ENCODE data around the gene FER. TPM values are rescaled to one million over a fixed set of nuclear protein-coding genes. Genes with fewer than 3 reads are reported as not detected.
"Not testable (repeated sequence)": the region's sequence is repeated elsewhere in the genome, so short reads cannot be mapped to it uniquely, and the experiment has no call there.

FER gene
- total RNA-seq, 1 experiment from 2014 or later, result 18.0 TPM

DNA sequence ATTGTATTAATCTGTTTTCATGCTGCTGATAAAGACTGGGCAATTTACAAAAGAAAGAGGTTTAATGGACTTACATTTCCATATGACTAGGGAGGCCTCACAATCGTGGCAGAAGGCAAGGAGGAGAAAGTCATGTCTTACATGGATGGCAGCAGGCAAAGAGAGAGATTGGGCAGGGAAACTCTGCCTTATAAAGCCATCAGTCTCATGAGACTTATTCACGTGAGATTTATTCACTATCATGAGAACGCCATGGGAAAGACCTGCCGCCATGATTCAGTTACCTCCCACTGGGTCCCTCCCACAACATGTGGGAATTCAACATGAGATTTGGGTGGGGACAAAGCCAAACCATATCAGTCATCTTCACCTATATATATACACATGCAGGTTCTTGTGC lies 103.4 kb downstream of the FER start:
- H3T11ph ChIP-seq (ENCODE audit: low read length); H2BK12ac ChIP-seq (ENCODE audit: insufficient read length, low read depth, low read length); H2BK15ac ChIP-seq (ENCODE audit: low read depth, low read length); H3K23ac ChIP-seq (ENCODE audit: insufficient read length, low read depth, low read length); H3K27ac Mint-ChIP-seq; H2BK120ac ChIP-seq (ENCODE audit: low read depth, low read length, poor library complexity, severe bottlenecking); H3K4me3 Mint-ChIP-seq; H3K27me3 ChIP-seq (ENCODE audit: insufficient read depth, low read length); H3K27ac ChIP-seq (ENCODE audit: insufficient read length, low read depth, low read length); H3K4me1 ChIP-seq (ENCODE audit: insufficient read depth, low read length); H3K18ac ChIP-seq (ENCODE audit: insufficient read length, low read depth, low read length); H3K4me1 Mint-ChIP-seq; H2AK5ac ChIP-seq (ENCODE audit: insufficient read length, low read length); DNase-seq; H3K9me3 ChIP-seq (ENCODE audit: control insufficient read depth, low read depth, low read length); H2BK20ac ChIP-seq (ENCODE audit: low read depth, low read length, poor library complexity, severe bottlenecking); H3K4ac ChIP-seq (ENCODE audit: low read depth, low read length); H2BK5ac ChIP-seq (ENCODE audit: insufficient read length, low read length); H4K91ac ChIP-seq (ENCODE audit: insufficient read length, low read depth, low read length); H4K5ac ChIP-seq (ENCODE audit: insufficient read length, low read depth, low read length); H3K27me3 Mint-ChIP-seq (ENCODE audit: low read depth); H2AFZ ChIP-seq (ENCODE audit: low read length); H3K23me2 ChIP-seq (ENCODE audit: insufficient read length, low read depth, low read length, poor library complexity, severe bottlenecking); H3K14ac ChIP-seq (ENCODE audit: insufficient read depth, low read length); H4K8ac ChIP-seq (replicated peaks; ENCODE audit: insufficient read length, low read depth, low read length); H3K79me1 ChIP-seq (ENCODE audit: insufficient read depth, low read depth, low read length, poor library complexity, severe bottlenecking); H4K20me1 ChIP-seq (ENCODE audit: control insufficient read depth, insufficient read depth, insufficient read length); H3K9ac ChIP-seq (ENCODE audit: extremely low read depth, insufficient read length, low read length); H3K4me2 ChIP-seq (ENCODE audit: insufficient read depth, insufficient read length, low read length); H3K79me2 ChIP-seq (ENCODE audit: insufficient read depth, low read length); H3K56ac ChIP-seq (ENCODE audit: insufficient read length, low read depth, low read length): not testable (repeated sequence)
- peaks cover 20 to 21% of the 10 kb centered on the region in 2 experiments for H3K9me3 Mint-ChIP-seq
- H3K36me3 Mint-ChIP-seq (ENCODE audit: insufficient read depth in 1 of 3, low read depth in 3 of 3), result peaks cover 13 to 23% (median 17%) of the 10 kb centered on the region in 3 experiments
- no CpG with 5 or more reads among the region's 4 CpGs for WGBS (ENCODE audit: extremely low coverage, insufficient read length, low lambda C conversion rate)
